Stomach (tissue), 9 donors: ENCODE measurements around the gene GSE1. TPM values are rescaled to one million over a fixed set of nuclear protein-coding genes. Genes with fewer than 3 reads are reported as not detected.

Experiments used
- DNase-seq, 2 donors: peaks; one replicate each; pipeline versions ENCODE4 v3.0.0 to v3.0.0-alpha.2; 2013 to 2019
- H3K27ac ChIP-seq, 5 donors: fragments of 200-600 bp in 4 of 5; sonication (generic) in 4 of 5; one replicate each; pipeline ENCODE4 v1.5.1; 2013 to 2019; ENCODE audit warnings: mild to moderate bottlenecking in 1 of 5, moderate library complexity in 1 of 5
- H3K27me3 ChIP-seq, 3 donors: fragments of 200-600 bp; sonication (generic); one replicate each; pipeline ENCODE4 v1.5.1; 2017 to 2019; ENCODE audit warnings: mixed run types in 1 of 3
- H3K36me3 ChIP-seq, 4 donors: fragments of 200-600 bp; sonication (generic); 1 replicate in 3 of 4; 2 replicates in 1 of 4; pipeline ENCODE4 v1.5.1; 2016 to 2019
- H3K4me1 ChIP-seq, 4 donors: fragments of 200-600 bp; sonication (generic); one replicate each; pipeline ENCODE4 v1.5.1; 2016 to 2019
- H3K4me3 ChIP-seq, 4 donors: fragments of 200-600 bp; sonication (generic) in 3 of 4; one replicate each; pipeline ENCODE4 v1.5.1; 2016 to 2019; ENCODE audit warnings: mild to moderate bottlenecking in 1 of 4
- H3K9me3 ChIP-seq, 4 donors: fragments of 200-600 bp; sonication (generic); one replicate each; pipeline ENCODE4 v1.5.1; 2016 to 2019
- CTCF ChIP-seq, 7 experiments: fragments of 450-650 bp in 4 of 7; fragments of 200-600 bp in 3 of 7; sonication (generic) in 3 of 7; IDR thresholded peaks; one replicate each; pipeline ENCODE4 v1.5.1; 2016 to 2019; ENCODE audit warnings: antibody characterized with exemption in 7 of 7, control low read depth in 2 of 7, mild to moderate bottlenecking in 1 of 7
- EP300 ChIP-seq: sonication (generic); formaldehyde crosslinking; IDR thresholded peaks from one replicate; pipeline ENCODE4 v1.6.1; 2017; ENCODE audit warnings: antibody characterized with exemption
- POLR2A ChIP-seq, 4 donors: fragments of 450-650 bp; IDR thresholded peaks; one replicate each; pipeline ENCODE4 v1.6.1; 2016; ENCODE audit warnings: antibody characterized with exemption in 4 of 4, control low read depth in 2 of 4, mild to moderate bottlenecking in 1 of 4, moderate library complexity in 1 of 4
- POLR2AphosphoS5 ChIP-seq, 3 donors: sonication (generic); formaldehyde crosslinking; IDR thresholded peaks; one replicate each; pipeline ENCODE4 v1.6.1; 2016; ENCODE audit warnings: antibody characterized with exemption in 3 of 3
- WGBS, 5 donors: extraction: QIAGEN DNeasy Blood & Tissue Kit in 3 of 5; methylation state at CpG; one replicate each; pipeline versions ENCODE4 v1.1.5 to v1.1.7; 2013 to 2018; 5-methylcytosine and 5-hydroxymethylcytosine counted together
- intact Hi-C: fragments of 100-400 bp; cut with DNase I; formaldehyde crosslinking; loops from one replicate; pipeline ENCODE4 v1.15.1; 2023; ENCODE audit warnings: low total_unique reads
- polyA plus RNA-seq, 3 donors: library from polyadenylated mRNA; stranded (reverse); fragments of 200-250 nt; gene quantifications; one replicate each; pipeline ENCODE4 v1.2.3, GENCODE V29; 2013
- total RNA-seq, 5 donors: library from RNA; depleted of rRNA; stranded (reverse); fragments of >200 nt; gene quantifications; one replicate each; pipeline versions ENCODE4 v1.1.0 to v1.2.3, GENCODE V29; 2014 to 2016
- donor health status: healthy with polysubstance abuse.
- donor health status: Bipolar disorder and iron deficiency.
- donor health status: healthy.

The GSE1 gene
- total and polyA plus RNA-seq, 8 donors: 11.8 to 294 (median 93.0) TPM

GRCh38 chr16:85638695-85639409, 25.7 kb downstream of the GSE1 start:
- intact Hi-C loops: no loop called here
- no peak for TF ChIP-seq POLR2AphosphoS5 (IDR thresholded peaks at IDR 0.05)
- TF ChIP-seq EP300: no peak
- no peak for TF ChIP-seq POLR2A (IDR thresholded peaks at IDR 0.05)
- Histone ChIP-seq H3K36me3 (peaks cover 8 to 37% (median 27%) of the 10 kb centered on the region in 4 donors), H3K4me3 (no peak overlapping the region), H3K4me1 (peaks cover 94 to 100% (median 99%) of the 10 kb centered on the region in 4 donors), H3K27me3 (no peaks in the 10 kb centered on the region), H3K9me3 (no peaks in the 10 kb centered on the region), H3K27ac (peak overlapping the region; percentile 31 to 72 (median 65))
- 48 to 78% (median 61%) methylated on average over 25 to 26 of the region's 26 CpGs for WGBS, 5 donors
- DNase-seq: peak in 1 of 2 donors; percentile 49

GRCh38 chr16:85639529-85640253, 26.6 kb downstream of the GSE1 start:
- TF ChIP-seq EP300 (no peak), CTCF (IDR thresholded peaks at IDR 0.05) (peak in 2 of 7 experiments; percentile 7 to 15), POLR2AphosphoS5 (IDR thresholded peaks at IDR 0.05) (peak in 1 of 3 donors; percentile 70)
- Histone ChIP-seq H3K27me3 (no peaks in the 10 kb centered on the region), H3K4me1 (peaks cover 91 to 100% (median 98%) of the 10 kb centered on the region in 4 donors), H3K9me3 (no peaks in the 10 kb centered on the region), H3K36me3 (peaks cover 0 to 29% (median 19%) of the 10 kb centered on the region in 4 donors), H3K27ac (peak overlapping the region; percentile 31 to 72 (median 65)), H3K4me3 (no peak overlapping the region)
- peak; percentile 78 to 81 for DNase-seq
- WGBS, 5 donors: 47 to 77% (median 56%) methylated on average over 19 to 35 of the region's 35 CpGs
- intact Hi-C loops: no loop called here

GRCh38 chr16:85640254-85640558, 27.1 kb downstream of the GSE1 start:
- Histone ChIP-seq H3K4me3 (no peak overlapping the region), H3K9me3 (no peaks in the 10 kb centered on the region), H3K36me3 (peaks cover 0 to 25% (median 16%) of the 10 kb centered on the region in 4 donors), H3K27me3 (no peaks in the 10 kb centered on the region), H3K27ac (peak overlapping the region; percentile 31 to 72 (median 65)), H3K4me1 (peaks cover 91 to 100% (median 98%) of the 10 kb centered on the region in 4 donors)
- no peak for DNase-seq
- 66 to 78% (median 67%) methylated on average over 8 to 13 of the region's 13 CpGs; no CpG with 5 or more reads in 1 of the 5 donors for WGBS, 5 donors
- no peak for TF ChIP-seq POLR2AphosphoS5 (IDR thresholded peaks at IDR 0.05)
- TF ChIP-seq EP300: no peak
- TF ChIP-seq POLR2A (IDR thresholded peaks at IDR 0.05): no peak
- no peak for TF ChIP-seq CTCF (IDR thresholded peaks at IDR 0.05)
- intact Hi-C loops: no loop called here

GRCh38 chr16:85640585-85640984, 27.5 kb downstream of the GSE1 start:
- Histone ChIP-seq H3K36me3 (peaks cover 0 to 21% (median 18%) of the 10 kb centered on the region in 4 donors), H3K27me3 (no peaks in the 10 kb centered on the region), H3K9me3 (no peaks in the 10 kb centered on the region), H3K4me3 (no peak overlapping the region), H3K27ac (peak overlapping the region in 4 of 5 donors; percentile 31 to 72 (median 65)), H3K4me1 (peaks cover 91 to 100% (median 98%) of the 10 kb centered on the region in 4 donors)
- TF ChIP-seq CTCF (IDR thresholded peaks at IDR 0.05): no peak
- TF ChIP-seq EP300: no peak
- no peak for TF ChIP-seq POLR2A (IDR thresholded peaks at IDR 0.05)
- no peak for TF ChIP-seq POLR2AphosphoS5 (IDR thresholded peaks at IDR 0.05)
- intact Hi-C loops: no loop called here
- DNase-seq: no peak
- WGBS, 5 donors: 66 to 83% (median 77%) methylated on average over 22 to 31 of the region's 31 CpGs
